SH-SY5Y (cell line): ENCODE results near the gene SH3D21.

ENCODE experiments used
- GATA2 ChIP-seq: IDR thresholded peaks from 2 replicates; pipeline ENCODE4 v1.6.1; 2011; ENCODE audit warnings: mild to moderate bottlenecking, low read depth, low read length
- GATA3 ChIP-seq: IDR thresholded peaks from 2 replicates; pipeline ENCODE4 v1.6.1; 2011; ENCODE audit warnings: low read depth, mild to moderate bottlenecking, low read length, moderate library complexity

DNA sequence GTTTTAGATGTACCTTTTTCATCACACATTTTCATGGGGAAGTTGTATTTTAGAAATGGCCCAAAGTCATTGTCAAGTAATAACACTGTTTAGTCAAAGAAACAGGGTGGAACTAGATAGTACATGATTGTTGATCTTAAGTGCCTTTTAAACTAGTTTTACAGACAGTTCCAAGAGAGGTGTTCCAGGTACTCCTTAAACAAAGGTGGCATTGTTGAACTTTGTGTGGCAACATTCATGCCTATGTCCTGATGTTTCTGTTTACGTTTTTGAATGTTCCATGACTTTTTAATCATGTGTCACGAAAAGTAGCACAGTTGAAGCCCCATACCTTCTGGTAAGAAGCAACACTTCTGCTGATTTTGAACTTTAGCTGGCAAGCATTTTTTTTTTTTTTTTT, 9.1 kb upstream of the SH3D21 start:
- TF ChIP-seq GATA3, result no peak
- no peak for TF ChIP-seq GATA2
